ENCODE data around the gene NR1I3.

DNA sequence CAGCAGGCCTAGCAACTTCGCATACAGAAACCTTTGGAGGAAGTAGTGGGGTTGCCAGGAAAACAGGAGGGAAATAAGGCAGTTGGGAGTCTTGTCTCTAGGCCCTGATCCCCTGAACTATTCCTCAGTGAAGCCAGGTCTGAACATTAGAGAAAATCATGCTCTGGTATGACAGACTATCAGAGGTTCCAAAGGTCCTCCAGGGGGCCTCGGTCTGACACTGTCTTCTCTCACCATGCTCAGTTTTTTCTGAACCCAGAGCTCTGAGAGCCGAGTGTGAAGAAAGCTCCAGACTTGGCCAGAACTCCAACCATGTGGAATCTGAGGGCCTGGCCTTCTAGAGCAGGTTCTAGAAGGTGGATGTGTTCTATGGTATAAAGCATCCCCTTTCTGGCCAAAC, 8.1 kb downstream of the NR1I3 start:
- TF ChIP-seq CTCF (IDR thresholded peaks at IDR 0.05) (no peak), POLR2A (IDR thresholded peaks at IDR 0.05) (no peak)
